ENCODE results near the gene DNAH1. TPM values are rescaled to one million over a fixed set of nuclear protein-coding genes. Genes with fewer than 3 reads are reported as not detected.
A peak's percentile ranks its signal among the peaks of the same experiment; 100 is the strongest.

DNAH1 gene
- total and polyA plus RNA-seq, 2 of the 13 experiments (the other 11 are each of a cell fraction or from before 2014, with no cell fraction given), result 0.64 to 3.5 TPM

- TF ChIP-seq, protein P1, sequence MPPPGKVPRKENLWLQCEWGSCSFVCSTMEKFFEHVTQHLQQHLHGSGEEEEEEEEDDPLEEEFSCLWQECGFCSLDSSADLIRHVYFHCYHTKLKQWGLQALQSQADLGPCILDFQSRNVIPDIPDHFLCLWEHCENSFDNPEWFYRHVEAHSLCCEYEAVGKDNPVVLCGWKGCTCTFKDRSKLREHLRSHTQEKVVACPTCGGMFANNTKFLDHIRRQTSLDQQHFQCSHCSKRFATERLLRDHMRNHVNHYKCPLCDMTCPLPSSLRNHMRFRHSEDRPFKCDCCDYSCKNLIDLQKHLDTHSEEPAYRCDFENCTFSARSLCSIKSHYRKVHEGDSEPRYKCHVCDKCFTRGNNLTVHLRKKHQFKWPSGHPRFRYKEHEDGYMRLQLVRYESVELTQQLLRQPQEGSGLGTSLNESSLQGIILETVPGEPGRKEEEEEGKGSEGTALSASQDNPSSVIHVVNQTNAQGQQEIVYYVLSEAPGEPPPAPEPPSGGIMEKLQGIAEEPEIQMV (CRISPR knock-in tag; IDR thresholded peaks at IDR 0.05; ENCODE audit: low read depth), result no peak
- TF ChIP-seq ZNF234 (CRISPR knock-in tag; conservative IDR thresholded peaks at IDR 0.05) (no peak), NFKB2 (CRISPR knock-in tag; IDR thresholded peaks at IDR 0.05; ENCODE audit: borderline replicate concordance) (no peak), ZC3H13 (CRISPR knock-in tag; IDR thresholded peaks at IDR 0.05) (no peak), ADNP (CRISPR knock-in tag; IDR thresholded peaks at IDR 0.05) (no peak), AHDC1 (CRISPR knock-in tag; IDR thresholded peaks at IDR 0.05; ENCODE audit: borderline replicate concordance) (no peak), HDAC6 (IDR thresholded peaks at IDR 0.05; ENCODE audit: low read depth, low read length) (no peak), GMEB1 (CRISPR knock-in tag; IDR thresholded peaks at IDR 0.05; ENCODE audit: borderline replicate concordance) (no peak), ZNF367 (CRISPR knock-in tag; IDR thresholded peaks at IDR 0.05; ENCODE audit: borderline replicate concordance) (no peak), IKZF5 (CRISPR knock-in tag; IDR thresholded peaks at IDR 0.05) (no peak), ZBTB38 (CRISPR knock-in tag; IDR thresholded peaks at IDR 0.05) (no peak), TEAD3 (CRISPR knock-in tag; optimal IDR thresholded peaks at IDR 0.05; ENCODE audit: borderline replicate concordance) (no peak), ZNF501 (CRISPR knock-in tag; IDR thresholded peaks at IDR 0.05) (no peak), ZNF629 (CRISPR knock-in tag; conservative IDR thresholded peaks at IDR 0.05) (no peak), NCOR1 (IDR thresholded peaks at IDR 0.05; ENCODE audit: borderline replicate concordance, low read length) (no peak)
- TF ChIP-seq, protein P2, sequence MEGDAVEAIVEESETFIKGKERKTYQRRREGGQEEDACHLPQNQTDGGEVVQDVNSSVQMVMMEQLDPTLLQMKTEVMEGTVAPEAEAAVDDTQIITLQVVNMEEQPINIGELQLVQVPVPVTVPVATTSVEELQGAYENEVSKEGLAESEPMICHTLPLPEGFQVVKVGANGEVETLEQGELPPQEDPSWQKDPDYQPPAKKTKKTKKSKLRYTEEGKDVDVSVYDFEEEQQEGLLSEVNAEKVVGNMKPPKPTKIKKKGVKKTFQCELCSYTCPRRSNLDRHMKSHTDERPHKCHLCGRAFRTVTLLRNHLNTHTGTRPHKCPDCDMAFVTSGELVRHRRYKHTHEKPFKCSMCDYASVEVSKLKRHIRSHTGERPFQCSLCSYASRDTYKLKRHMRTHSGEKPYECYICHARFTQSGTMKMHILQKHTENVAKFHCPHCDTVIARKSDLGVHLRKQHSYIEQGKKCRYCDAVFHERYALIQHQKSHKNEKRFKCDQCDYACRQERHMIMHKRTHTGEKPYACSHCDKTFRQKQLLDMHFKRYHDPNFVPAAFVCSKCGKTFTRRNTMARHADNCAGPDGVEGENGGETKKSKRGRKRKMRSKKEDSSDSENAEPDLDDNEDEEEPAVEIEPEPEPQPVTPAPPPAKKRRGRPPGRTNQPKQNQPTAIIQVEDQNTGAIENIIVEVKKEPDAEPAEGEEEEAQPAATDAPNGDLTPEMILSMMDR (CRISPR knock-in tag; IDR thresholded peaks at IDR 0.05), result peak; percentile 87
- TF ChIP-seq, protein P3, sequence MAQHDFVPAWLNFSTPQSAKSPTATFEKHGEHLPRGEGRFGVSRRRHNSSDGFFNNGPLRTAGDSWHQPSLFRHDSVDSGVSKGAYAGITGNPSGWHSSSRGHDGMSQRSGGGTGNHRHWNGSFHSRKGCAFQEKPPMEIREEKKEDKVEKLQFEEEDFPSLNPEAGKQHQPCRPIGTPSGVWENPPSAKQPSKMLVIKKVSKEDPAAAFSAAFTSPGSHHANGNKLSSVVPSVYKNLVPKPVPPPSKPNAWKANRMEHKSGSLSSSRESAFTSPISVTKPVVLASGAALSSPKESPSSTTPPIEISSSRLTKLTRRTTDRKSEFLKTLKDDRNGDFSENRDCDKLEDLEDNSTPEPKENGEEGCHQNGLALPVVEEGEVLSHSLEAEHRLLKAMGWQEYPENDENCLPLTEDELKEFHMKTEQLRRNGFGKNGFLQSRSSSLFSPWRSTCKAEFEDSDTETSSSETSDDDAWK (CRISPR knock-in tag; IDR thresholded peaks at IDR 0.05), result no peak
Observed at GRCh38 chr3:52339612-52340011, 23.5 kb downstream of the DNAH1 start (continued).
